H9 (cell line): ENCODE measurements around the gene DCPS. TPM values are rescaled to one million over a fixed set of nuclear protein-coding genes. Genes with fewer than 3 reads are reported as not detected.

ENCODE experiments used
- DNase-seq: peaks from one replicate; pipeline ENCODE4 v3.0.0-alpha.2; 2017
- H2AFZ ChIP-seq: one replicate; pipeline ENCODE4 v1.6.1; 2013; ENCODE audit warnings: mild to moderate bottlenecking, low read length, control low read depth, moderate library complexity
- H2AK5ac ChIP-seq: 2 replicates; pipeline ENCODE4 v1.6.1; 2013; ENCODE audit warnings: low read length, control low read depth, mixed read lengths; ENCODE audit not compliant: insufficient read length
- H2BK120ac ChIP-seq: one replicate; pipeline ENCODE4 v1.6.1; 2013; ENCODE audit warnings: low read depth, mild to moderate bottlenecking, low read length, control low read depth, inconsistent platforms; ENCODE audit not compliant: poor library complexity, severe bottlenecking
- H2BK12ac ChIP-seq: 2 replicates; pipeline ENCODE4 v1.6.1; 2013; ENCODE audit warnings: low read length, control low read depth, mixed read lengths, low read depth; ENCODE audit not compliant: insufficient read length
- H2BK15ac ChIP-seq: 2 replicates; pipeline ENCODE4 v1.6.1; 2013; ENCODE audit warnings: low read depth, low read length, control low read depth
- H2BK20ac ChIP-seq: one replicate; pipeline ENCODE4 v1.6.1; 2013; ENCODE audit warnings: low read depth, mild to moderate bottlenecking, low read length, control low read depth, inconsistent platforms; ENCODE audit not compliant: poor library complexity, severe bottlenecking
- H2BK5ac ChIP-seq: 2 replicates; pipeline ENCODE4 v1.6.1; 2013; ENCODE audit warnings: low read length, control low read depth, mixed read lengths; ENCODE audit not compliant: insufficient read length
- H3K14ac ChIP-seq: 2 replicates; pipeline ENCODE4 v1.6.1; 2013; ENCODE audit warnings: low read length, control low read depth; ENCODE audit not compliant: insufficient read depth
- H3K18ac ChIP-seq: 2 replicates; pipeline ENCODE4 v1.6.1; 2013; ENCODE audit warnings: low read depth, mild to moderate bottlenecking, mixed read lengths, low read length, control low read depth; ENCODE audit not compliant: insufficient read length
- H3K23ac ChIP-seq: 2 replicates; pipeline ENCODE4 v1.6.1; 2013; ENCODE audit warnings: low read length, control low read depth, mixed read lengths, low read depth; ENCODE audit not compliant: insufficient read length
- H3K23me2 ChIP-seq: 2 replicates; pipeline ENCODE4 v1.6.1; 2013; ENCODE audit warnings: low read depth, mild to moderate bottlenecking, mixed read lengths, low read length, control low read depth; ENCODE audit not compliant: insufficient read length, poor library complexity, severe bottlenecking
- H3K27ac ChIP-seq: 2 replicates; pipeline ENCODE4 v1.5.1; 2013; ENCODE audit warnings: low read length, control low read depth, mixed read lengths, low read depth; ENCODE audit not compliant: insufficient read length
- H3K27me3 ChIP-seq: 2 replicates; pipeline ENCODE4 v1.6.1; 2013; ENCODE audit warnings: low read length, control low read depth, inconsistent platforms; ENCODE audit not compliant: insufficient read depth
- H3K4ac ChIP-seq: 2 replicates; pipeline ENCODE4 v1.6.1; 2013; ENCODE audit warnings: low read depth, mild to moderate bottlenecking, control low read depth, inconsistent platforms, low read length, moderate library complexity
- H3K4me1 ChIP-seq: 2 replicates; pipeline ENCODE4 v1.6.1; 2013; ENCODE audit warnings: low read length, control low read depth, inconsistent platforms; ENCODE audit not compliant: insufficient read depth
- H3K4me2 ChIP-seq: 2 replicates; pipeline ENCODE4 v1.6.1; 2013; ENCODE audit warnings: low read length, control low read depth, mixed read lengths; ENCODE audit not compliant: insufficient read length, insufficient read depth
- H3K56ac ChIP-seq: 2 replicates; pipeline ENCODE4 v1.6.1; 2013; ENCODE audit warnings: low read depth, mild to moderate bottlenecking, mixed read lengths, low read length, control low read depth; ENCODE audit not compliant: insufficient read length
- H3K79me1 ChIP-seq: 2 replicates; pipeline ENCODE4 v1.6.1; 2013; ENCODE audit warnings: low read depth, mild to moderate bottlenecking, moderate library complexity, low read length, control low read depth, inconsistent platforms; ENCODE audit not compliant: insufficient read depth, poor library complexity, severe bottlenecking
- H3K79me2 ChIP-seq: 2 replicates; pipeline ENCODE4 v1.6.1; 2013; ENCODE audit warnings: low read length, control low read depth, inconsistent platforms; ENCODE audit not compliant: insufficient read depth
- H3K9ac ChIP-seq: 2 replicates; pipeline ENCODE4 v1.6.1; 2013; ENCODE audit warnings: low read length, control low read depth, mixed read lengths; ENCODE audit not compliant: insufficient read length; ENCODE audit errors: extremely low read depth
- H3K9me3 ChIP-seq: one replicate; pipeline ENCODE4 v1.6.1; 2013; ENCODE audit warnings: low read depth, low read length, inconsistent platforms; ENCODE audit not compliant: control insufficient read depth
- H3T11ph ChIP-seq: one replicate; pipeline ENCODE4 v1.6.1; 2013; ENCODE audit warnings: mild to moderate bottlenecking, low read length, control low read depth, inconsistent platforms
- H4K20me1 ChIP-seq: one replicate; pipeline ENCODE4 v1.6.1; 2013; ENCODE audit not compliant: control insufficient read depth, insufficient read length, insufficient read depth
- H4K5ac ChIP-seq: 2 replicates; pipeline ENCODE4 v1.6.1; 2013; ENCODE audit warnings: low read depth, mild to moderate bottlenecking, mixed read lengths, low read length, control low read depth; ENCODE audit not compliant: insufficient read length
- H4K8ac ChIP-seq: replicated peaks from 2 replicates; pipeline ENCODE4 v1.6.1; 2013; ENCODE audit warnings: low read length, control low read depth, mixed read lengths, low read depth; ENCODE audit not compliant: insufficient read length
- H4K91ac ChIP-seq: 2 replicates; pipeline ENCODE4 v1.6.1; 2013; ENCODE audit warnings: low read depth, mild to moderate bottlenecking, moderate library complexity, mixed read lengths, low read length, control low read depth; ENCODE audit not compliant: insufficient read length
- H3K27ac Mint-ChIP-seq, 3 experiments: 2 replicates in 2 of 3; 3 replicates in 1 of 3; pipeline ENCODE4 v1.8.0; 2020 to 2021; ENCODE audit warnings: mixed read lengths in 3 of 3, mild to moderate bottlenecking in 1 of 3, moderate library complexity in 1 of 3
- H3K27me3 Mint-ChIP-seq: 2 replicates; pipeline ENCODE4 v1.8.0; 2021; ENCODE audit warnings: low read depth, mild to moderate bottlenecking, moderate library complexity, mixed read lengths
- H3K36me3 Mint-ChIP-seq, 3 experiments: 2 replicates in 2 of 3; 3 replicates in 1 of 3; pipeline ENCODE4 v1.8.0; 2020 to 2021; ENCODE audit warnings: low read depth in 3 of 3, mixed read lengths in 3 of 3; ENCODE audit not compliant: insufficient read depth in 1 of 3
- H3K4me1 Mint-ChIP-seq, 2 experiments: 2 replicates each; pipeline ENCODE4 v1.8.0; 2020; ENCODE audit warnings: mixed read lengths in 2 of 2
- H3K4me3 Mint-ChIP-seq, 2 experiments: 2 replicates in 1 of 2; 3 replicates in 1 of 2; pipeline ENCODE4 v1.8.0; 2020 to 2021; ENCODE audit warnings: mild to moderate bottlenecking in 2 of 2, mixed read lengths in 2 of 2, moderate library complexity in 1 of 2
- H3K9me3 Mint-ChIP-seq, 2 experiments: 2 replicates in 1 of 2; 3 replicates in 1 of 2; pipeline ENCODE4 v1.8.0; 2020; ENCODE audit warnings: mild to moderate bottlenecking in 2 of 2, mixed read lengths in 2 of 2, moderate library complexity in 1 of 2
- WGBS: extraction: QIAGEN DNeasy Blood & Tissue Kit; methylation state at CpG from one replicate; pipeline ENCODE4 v1.1.7; 2013; ENCODE audit warnings: missing lambda C conversion rate, low lambda C conversion rate, mixed read lengths; ENCODE audit not compliant: insufficient read length; ENCODE audit errors: extremely low coverage; 5-methylcytosine and 5-hydroxymethylcytosine counted together
- total RNA-seq: library from RNA; stranded (reverse); gene quantifications from 2 replicates; pipeline ENCODE4 v1.2.1, GENCODE V29; 2021
- TF ChIP-seq, protein P1 (sequence below): fragments of 200-600 bp; sonication (generic); conservative IDR thresholded peaks from 3 replicates; pipeline ENCODE4 v1.8.0; 2021; ENCODE audit warnings: antibody characterized with exemption, mild to moderate bottlenecking

The DCPS gene
- total RNA-seq, 1 experiment from 2014 or later, result 27.7 TPM

DNA sequence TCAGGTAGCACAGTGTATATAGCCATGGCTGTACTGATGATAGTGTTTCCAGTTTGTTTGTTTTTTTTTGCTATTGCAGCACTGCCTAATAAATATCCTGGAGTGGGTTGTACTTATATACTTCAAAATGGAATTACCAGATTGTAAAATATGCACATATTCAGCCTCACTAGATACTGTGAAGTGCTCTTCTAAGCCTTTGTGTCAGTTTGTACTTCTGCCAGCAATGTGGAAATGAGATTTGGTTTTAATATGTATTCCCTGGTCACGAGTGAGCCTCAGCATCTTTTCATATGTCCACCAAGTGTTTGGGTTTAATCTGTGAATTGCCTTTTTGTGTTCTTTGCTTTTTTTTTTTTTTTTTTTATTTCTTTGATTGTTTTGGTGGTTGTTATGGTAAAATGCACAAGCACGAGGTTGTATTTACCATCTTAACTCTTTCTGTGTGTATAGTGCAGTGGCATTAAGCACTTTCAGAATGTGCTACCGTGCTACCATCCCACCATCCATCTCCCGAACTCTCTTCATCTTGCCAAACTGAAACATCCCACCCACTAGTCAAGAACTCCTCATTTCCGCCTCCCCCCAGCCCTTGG is 86.5 kb downstream of the DCPS start:
- H4K8ac ChIP-seq, result no peak overlapping the region
- H3K9ac ChIP-seq, result no peak overlapping the region
- H4K91ac ChIP-seq, result no peak overlapping the region
- H4K5ac ChIP-seq, result no peak overlapping the region
- H2BK120ac ChIP-seq, result no peak overlapping the region
- H3K27me3 ChIP-seq, result no peaks in the 10 kb centered on the region
- H3K4me3 Mint-ChIP-seq, result no peak overlapping the region
- no peaks in the 10 kb centered on the region for H4K20me1 ChIP-seq
- H3K27ac Mint-ChIP-seq, result no peak overlapping the region
- H2BK15ac ChIP-seq, result no peak overlapping the region
- no peaks in the 10 kb centered on the region for H3K23me2 ChIP-seq
- H3K4me1 ChIP-seq, result peaks cover 2% of the 10 kb centered on the region; the same call in 1 of the 2 replicates
- no peaks in the 10 kb centered on the region; a peak in 1 of 7 replicates for H3K36me3 Mint-ChIP-seq
- H2AK5ac ChIP-seq, result no peak overlapping the region
- no peaks in the 10 kb centered on the region for H3K79me1 ChIP-seq
- H3K14ac ChIP-seq, result no peak overlapping the region
- no peak overlapping the region for H2BK20ac ChIP-seq
- no peaks in the 10 kb centered on the region; a peak in 1 of 5 replicates for H3K9me3 Mint-ChIP-seq
- no CpG with 5 or more reads among the region's 5 CpGs for WGBS
- H3T11ph ChIP-seq, result no peak overlapping the region
- no peak overlapping the region for H3K18ac ChIP-seq
- H2AFZ ChIP-seq, result no peak overlapping the region
- no peak overlapping the region for H2BK5ac ChIP-seq
- H3K4ac ChIP-seq, result no peak overlapping the region
- H3K4me1 Mint-ChIP-seq, result peaks cover 22 to 30% of the 10 kb centered on the region in 2 experiments
- H2BK12ac ChIP-seq, result no peak overlapping the region
- H3K9me3 ChIP-seq, result no peaks in the 10 kb centered on the region
- H3K27ac ChIP-seq, result no peak overlapping the region
- H3K4me2 ChIP-seq, result no peak overlapping the region
- TF ChIP-seq, protein P1, sequence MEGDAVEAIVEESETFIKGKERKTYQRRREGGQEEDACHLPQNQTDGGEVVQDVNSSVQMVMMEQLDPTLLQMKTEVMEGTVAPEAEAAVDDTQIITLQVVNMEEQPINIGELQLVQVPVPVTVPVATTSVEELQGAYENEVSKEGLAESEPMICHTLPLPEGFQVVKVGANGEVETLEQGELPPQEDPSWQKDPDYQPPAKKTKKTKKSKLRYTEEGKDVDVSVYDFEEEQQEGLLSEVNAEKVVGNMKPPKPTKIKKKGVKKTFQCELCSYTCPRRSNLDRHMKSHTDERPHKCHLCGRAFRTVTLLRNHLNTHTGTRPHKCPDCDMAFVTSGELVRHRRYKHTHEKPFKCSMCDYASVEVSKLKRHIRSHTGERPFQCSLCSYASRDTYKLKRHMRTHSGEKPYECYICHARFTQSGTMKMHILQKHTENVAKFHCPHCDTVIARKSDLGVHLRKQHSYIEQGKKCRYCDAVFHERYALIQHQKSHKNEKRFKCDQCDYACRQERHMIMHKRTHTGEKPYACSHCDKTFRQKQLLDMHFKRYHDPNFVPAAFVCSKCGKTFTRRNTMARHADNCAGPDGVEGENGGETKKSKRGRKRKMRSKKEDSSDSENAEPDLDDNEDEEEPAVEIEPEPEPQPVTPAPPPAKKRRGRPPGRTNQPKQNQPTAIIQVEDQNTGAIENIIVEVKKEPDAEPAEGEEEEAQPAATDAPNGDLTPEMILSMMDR, result no peak
- no peaks in the 10 kb centered on the region for H3K27me3 Mint-ChIP-seq
- no peak overlapping the region for H3K23ac ChIP-seq
- H3K79me2 ChIP-seq, result no peaks in the 10 kb centered on the region; the same call in 1 of the 2 replicates
- H3K56ac ChIP-seq, result no peak overlapping the region
- no peak for DNase-seq
